Neural cell (in vitro differentiated cells): ENCODE results near the gene TOX4. TPM values are rescaled to one million over a fixed set of nuclear protein-coding genes. Genes with fewer than 3 reads are reported as not detected.
A peak's percentile ranks its signal among the peaks of the same experiment; 100 is the strongest.

Experiments used
- H2AFZ ChIP-seq: fragments of 200-600, 300-800 bp; sonication (generic), shearing (Covaris generic); 2 replicates; pipeline ENCODE4 v1.6.0; 2014; ENCODE audit warnings: low read depth, mild to moderate bottlenecking, antibody characterized with exemption, low read length, moderate library complexity
- H3F3A ChIP-seq: fragments of 200-600 bp; shearing (Covaris generic); 2 replicates; pipeline ENCODE4 v1.6.1; 2016; ENCODE audit warnings: mild to moderate bottlenecking, moderate library complexity, mixed read lengths, antibody characterized with exemption, low read length; ENCODE audit not compliant: insufficient read depth, poor library complexity, severe bottlenecking
- H3K27ac ChIP-seq: fragments of 200-600, 300-800 bp; sonication (generic), shearing (Covaris generic); 2 replicates; pipeline ENCODE4 v1.5.1; 2014; ENCODE audit warnings: mild to moderate bottlenecking, low read length, moderate library complexity
- H3K27me3 ChIP-seq: fragments of 300-800, 200-600 bp; sonication (generic), shearing (Covaris generic); 2 replicates; pipeline ENCODE4 v1.6.0; 2014; ENCODE audit warnings: mild to moderate bottlenecking, low read depth, low read length, moderate library complexity; ENCODE audit not compliant: insufficient read depth
- H3K36me3 ChIP-seq: fragments of 300-800, 200-600 bp; sonication (generic), shearing (Covaris generic); 2 replicates; pipeline ENCODE4 v1.5.1; 2014; ENCODE audit warnings: mild to moderate bottlenecking, antibody characterized with exemption, low read length, moderate library complexity; ENCODE audit not compliant: insufficient read depth
- H3K4me2 ChIP-seq: fragments of 300-800, 200-600 bp; sonication (generic), shearing (Covaris generic); 2 replicates; pipeline ENCODE4 v1.6.0; 2014; ENCODE audit warnings: mild to moderate bottlenecking, low read length
- H3K4me3 ChIP-seq: fragments of 300-800, 200-600 bp; sonication (generic), shearing (Covaris generic); 2 replicates; pipeline ENCODE4 v1.5.1; 2014; ENCODE audit warnings: mild to moderate bottlenecking, low read length, moderate library complexity
- H3K79me2 ChIP-seq: fragments of 200-600 bp; shearing (Covaris generic); replicated peaks from 2 replicates; pipeline ENCODE4 v1.6.0; 2014; ENCODE audit warnings: mild to moderate bottlenecking, low read length, moderate library complexity; ENCODE audit not compliant: insufficient read depth
- H3K9ac ChIP-seq: fragments of 300-800, 200-600 bp; sonication (generic), shearing (Covaris generic); 2 replicates; pipeline ENCODE4 v1.6.1; 2016; ENCODE audit warnings: mild to moderate bottlenecking, low read length, mixed read lengths
- H3K9me2 ChIP-seq: fragments of 200-600 bp; shearing (Covaris generic); 2 replicates; pipeline ENCODE4 v1.6.1; 2016; ENCODE audit warnings: mild to moderate bottlenecking, low read length, mixed read lengths; ENCODE audit not compliant: insufficient read depth
- H3K9me3 ChIP-seq: fragments of 200-600, 300-800 bp; sonication (generic), shearing (Covaris generic); 2 replicates; pipeline ENCODE4 v1.6.1; 2016; ENCODE audit warnings: mild to moderate bottlenecking, mixed run types, low read length, moderate library complexity, mixed read lengths
- H4K20me1 ChIP-seq: fragments of 200-600 bp; shearing (Covaris generic); 2 replicates; pipeline ENCODE4 v1.6.1; 2016; ENCODE audit warnings: mild to moderate bottlenecking, mixed run types; ENCODE audit not compliant: insufficient read depth
- CTCF ChIP-seq: fragments of 450-650 bp; IDR thresholded peaks from 2 replicates; pipeline ENCODE4 v1.5.1; 2014; ENCODE audit warnings: antibody characterized with exemption, mild to moderate bottlenecking, moderate library complexity; ENCODE audit not compliant: poor library complexity, severe bottlenecking
- EP300 ChIP-seq: fragments of 450-650 bp; conservative IDR thresholded peaks from 2 replicates; pipeline ENCODE4 v1.6.1; 2014; ENCODE audit warnings: antibody characterized with exemption, mild to moderate bottlenecking, moderate library complexity; ENCODE audit not compliant: poor library complexity, severe bottlenecking
- EZH2 ChIP-seq: fragments of 200-600, 300-800 bp; shearing (Covaris generic), sonication (generic); IDR thresholded peaks from 2 replicates; pipeline ENCODE4 v1.6.1; 2014; ENCODE audit warnings: antibody characterized with exemption, low read length, borderline replicate concordance, mild to moderate bottlenecking; ENCODE audit not compliant: insufficient read depth, poor library complexity, severe bottlenecking
- MXI1 ChIP-seq: fragments of 450-650 bp; conservative IDR thresholded peaks from 2 replicates; pipeline ENCODE4 v1.6.1; 2014; ENCODE audit warnings: antibody characterized with exemption, mild to moderate bottlenecking; ENCODE audit not compliant: poor library complexity, severe bottlenecking
- RAD21 ChIP-seq: fragments of 450-650 bp; conservative IDR thresholded peaks from 2 replicates; pipeline ENCODE4 v1.6.1; 2014; ENCODE audit warnings: antibody characterized with exemption, mild to moderate bottlenecking, moderate library complexity
- REST ChIP-seq: IDR thresholded peaks from 2 replicates; pipeline ENCODE4 v1.6.1; 2012; ENCODE audit warnings: borderline replicate concordance
- SMC3 ChIP-seq: fragments of 450-650 bp; conservative IDR thresholded peaks from 2 replicates; pipeline ENCODE4 v1.6.1; 2014; ENCODE audit warnings: antibody characterized with exemption, mild to moderate bottlenecking, moderate library complexity; ENCODE audit not compliant: poor library complexity
- TAF1 ChIP-seq: IDR thresholded peaks from 2 replicates; pipeline ENCODE4 v1.6.1; 2012; ENCODE audit warnings: low read depth
- polyA plus RNA-seq: library from polyadenylated mRNA; depleted of rRNA; stranded (reverse); fragments of >200 nt; gene quantifications from 2 replicates; pipeline ENCODE4 v1.2.3, GENCODE V29; 2014

Gene TOX4
- polyA plus RNA-seq, 1 donor from 2014 or later: 56.8 TPM

- Histone ChIP-seq H3K27me3 (no peaks in the 10 kb centered on the region), H4K20me1 (no peaks in the 10 kb centered on the region), H3F3A (no peaks in the 10 kb centered on the region), H2AFZ (no peak overlapping the region), H3K27ac (no peak overlapping the region), H3K79me2 (no peaks in the 10 kb centered on the region), H3K36me3 (peaks cover 17% of the 10 kb centered on the region), H3K9me3 (no peaks in the 10 kb centered on the region), H3K4me2 (no peak overlapping the region), H3K9me2 (no peaks in the 10 kb centered on the region), H3K4me3 (no peak overlapping the region), H3K9ac (no peak overlapping the region)
- TF ChIP-seq TAF1 (no peak), RAD21 (peak; percentile 78), MXI1 (no peak), EP300 (no peak), CTCF (peak; percentile 76), SMC3 (peak; percentile 90)
Observed at GRCh38 chr14:21498540-21499526, 21.8 kb downstream of the TOX4 start.

GRCh38 chr14:21501568-21501967 lies 24.6 kb downstream of the TOX4 start:
- Histone ChIP-seq H3K9ac (no peak overlapping the region), H3K4me3 (no peak overlapping the region), H3K27me3 (no peaks in the 10 kb centered on the region), H3K36me3 (peaks cover 10% of the 10 kb centered on the region), H4K20me1 (no peaks in the 10 kb centered on the region), H3K79me2 (peaks cover 6% of the 10 kb centered on the region), H3K4me2 (no peak overlapping the region), H2AFZ (no peak overlapping the region), H3K9me2 (no peaks in the 10 kb centered on the region), H3F3A (no peaks in the 10 kb centered on the region), H3K27ac (no peak overlapping the region), H3K9me3 (no peaks in the 10 kb centered on the region)
- no peak for TF ChIP-seq SMC3
- TF ChIP-seq MXI1: no peak
- no peak for TF ChIP-seq REST
- no peak for TF ChIP-seq RAD21
- TF ChIP-seq EP300: no peak
- TF ChIP-seq EZH2: no peak
